Measurements from ENCODE around the gene SLC29A2. TPM values are rescaled to one million over a fixed set of nuclear protein-coding genes. Genes with fewer than 3 reads are reported as not detected.

SLC29A2 gene
- total RNA-seq, 1 experiment from 2014 or later: 30.2 TPM

DNA sequence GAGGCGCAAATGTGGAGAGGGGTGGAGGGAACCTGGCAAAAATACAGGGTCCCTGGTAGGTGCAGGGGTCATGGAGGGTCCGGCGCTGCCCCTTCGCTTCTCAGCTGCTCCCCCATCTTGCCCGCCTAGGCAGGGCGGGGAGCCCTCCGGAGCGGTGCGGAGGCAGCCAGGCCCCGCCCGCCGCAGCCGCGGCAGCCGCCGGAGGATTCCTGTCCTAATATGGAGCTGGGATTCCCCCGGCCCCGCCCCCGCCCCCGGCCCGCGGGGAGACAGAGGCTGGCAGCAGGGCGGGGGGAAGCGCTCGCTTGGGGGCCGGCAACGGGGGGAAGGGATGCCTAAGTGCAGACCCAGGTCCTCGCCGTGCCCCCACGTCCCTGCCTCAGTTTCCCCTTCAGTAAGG, 48.3 kb upstream of the SLC29A2 start:
- POLR2A ChIA-PET: interaction anchor here (1.0 kb wide), 1 partner anchor 11 kb away, joined by 3 read pairs; no protein-coding TSS in a partner anchor
- H3K4me3 Mint-ChIP-seq: peak overlapping the region; percentile 68
- H3K36me3 Mint-ChIP-seq: no peaks in the 10 kb centered on the region
- H3K9me3 Mint-ChIP-seq: no peaks in the 10 kb centered on the region
- peak; percentile 82 for DNase-seq (ENCODE audit: low spot score)
- peaks cover 34% of the 10 kb centered on the region for H3K4me1 Mint-ChIP-seq
- peak; percentile 61 for ATAC-seq
- H3K27me3 Mint-ChIP-seq (ENCODE audit: low read depth): peaks cover 68% of the 10 kb centered on the region
- no peak overlapping the region for H3K27ac Mint-ChIP-seq
- peak; percentile 39 for TF ChIP-seq SP1 (CRISPR knock-in tag; conservative IDR thresholded peaks at IDR 0.05)
- TF ChIP-seq ZNF396 (CRISPR knock-in tag; IDR thresholded peaks at IDR 0.05; ENCODE audit: borderline replicate concordance): no peak
- TF ChIP-seq, protein P1, sequence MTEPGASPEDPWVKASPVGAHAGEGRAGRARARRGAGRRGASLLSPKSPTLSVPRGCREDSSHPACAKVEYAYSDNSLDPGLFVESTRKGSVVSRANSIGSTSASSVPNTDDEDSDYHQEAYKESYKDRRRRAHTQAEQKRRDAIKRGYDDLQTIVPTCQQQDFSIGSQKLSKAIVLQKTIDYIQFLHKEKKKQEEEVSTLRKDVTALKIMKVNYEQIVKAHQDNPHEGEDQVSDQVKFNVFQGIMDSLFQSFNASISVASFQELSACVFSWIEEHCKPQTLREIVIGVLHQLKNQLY (CRISPR knock-in tag; IDR thresholded peaks at IDR 0.05): no peak
- no peak for TF ChIP-seq ETV6 (CRISPR knock-in tag; IDR thresholded peaks at IDR 0.05)
- CTCF ChIA-PET: interaction anchor here (0.6 to 5.2 kb wide), 14 partner anchors 8 to 258 kb away, joined by 3 to 56 read pairs (median 5); partner anchors contain the start of genes DPP3, MRPL11, PELI3 and RBM4B

DNA sequence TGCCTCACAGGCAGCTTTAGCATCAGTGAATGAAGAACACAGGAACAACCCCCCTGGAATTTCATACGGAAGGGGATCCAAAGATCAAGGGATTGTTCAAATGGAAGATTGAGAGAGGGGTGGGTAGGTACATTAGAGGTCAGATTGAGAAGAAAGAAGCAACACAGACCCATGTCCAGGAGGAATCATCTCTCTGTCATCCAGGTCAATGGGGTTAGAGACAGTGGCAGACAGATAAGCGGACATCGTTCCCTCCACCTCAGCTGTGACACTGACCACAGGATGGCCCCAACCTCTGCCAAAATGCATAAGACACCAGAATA, 47.4 kb upstream of the SLC29A2 start:
- peaks cover 43% of the 10 kb centered on the region for H3K4me1 Mint-ChIP-seq
- peaks cover 59% of the 10 kb centered on the region for H3K27me3 Mint-ChIP-seq (ENCODE audit: low read depth)
- H3K4me3 Mint-ChIP-seq: peak overlapping the region; percentile 26; the same call in 1 of the 2 replicates
- no peak overlapping the region for H3K27ac Mint-ChIP-seq
- H3K9me3 Mint-ChIP-seq: no peaks in the 10 kb centered on the region
- ChIA-PET POLR2A (no interaction called here), CTCF (interaction anchor here (0.6 to 5.2 kb wide), 8 partner anchors 10 to 259 kb away, joined by 5 to 56 read pairs (median 25); partner anchors contain the start of genes DPP3, MRPL11 and RBM4B)
- ATAC-seq: no peak
- TF ChIP-seq OVOL2 (CRISPR knock-in tag; IDR thresholded peaks at IDR 0.05; ENCODE audit: borderline replicate concordance) (no peak), ETV6 (CRISPR knock-in tag; IDR thresholded peaks at IDR 0.05) (no peak), KAT7 (CRISPR knock-in tag; IDR thresholded peaks at IDR 0.05; ENCODE audit: borderline replicate concordance) (no peak)
- no peaks in the 10 kb centered on the region for H3K36me3 Mint-ChIP-seq
- DNase-seq (ENCODE audit: low spot score): no peak

DNA sequence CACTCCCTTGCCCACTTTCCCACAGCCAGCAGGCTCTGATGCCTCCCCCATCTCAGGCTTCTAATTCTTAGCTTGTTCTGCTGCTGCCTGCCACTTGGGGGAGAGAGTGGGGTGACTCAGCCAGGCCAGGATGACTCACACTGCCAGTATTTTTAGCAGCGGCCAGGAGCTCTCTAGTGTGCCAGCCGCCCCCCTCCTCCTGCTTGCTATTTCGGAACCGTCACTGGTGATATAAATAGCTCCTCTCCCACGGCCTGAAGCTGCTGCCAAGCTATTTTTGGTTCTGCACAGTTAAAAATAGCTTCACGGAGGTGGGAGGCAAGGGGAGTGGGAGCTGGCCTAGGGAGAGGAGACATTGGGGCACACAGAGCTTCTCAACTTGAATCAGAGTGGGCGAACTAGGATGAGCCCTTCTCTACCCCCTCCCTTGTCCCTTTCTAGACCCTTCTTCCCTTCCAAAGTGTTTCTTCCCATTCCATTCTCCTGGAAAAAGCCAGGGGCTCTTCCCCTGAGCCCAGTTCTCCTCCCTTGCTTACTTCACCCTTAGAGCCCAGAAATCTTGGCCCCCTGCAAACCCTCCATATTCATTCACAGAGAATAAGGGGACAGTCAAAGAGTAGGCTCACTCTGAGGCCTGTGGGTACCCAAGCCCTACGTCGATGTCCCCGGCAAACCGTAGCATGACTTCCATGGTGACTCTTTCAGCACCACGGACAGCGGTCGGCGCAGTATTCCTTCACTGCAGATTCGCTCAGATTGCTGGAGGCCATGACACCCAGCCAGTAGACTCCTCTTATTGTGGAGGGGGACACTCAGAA, 46.8 kb upstream of the SLC29A2 start:
- ChIA-PET CTCF (interaction anchor here (0.6 to 5.2 kb wide), 27 partner anchors 9 to 423 kb away, joined by 3 to 56 read pairs (median 6); partner anchors contain the start of genes CD248, DPP3, MRPL11 and PELI3), POLR2A (interaction anchor here (0.6 to 1.1 kb wide), 4 partner anchors 9 to 134 kb away, joined by 3 to 14 read pairs (median 8); partner anchors contain the start of gene DPP3)
- Mint-ChIP-seq H3K27me3 (ENCODE audit: low read depth) (peaks cover 53% of the 10 kb centered on the region), H3K4me1 (peaks cover 49% of the 10 kb centered on the region), H3K27ac (peak overlapping the region; percentile 33; the same call in 1 of the 2 replicates), H3K4me3 (peak overlapping the region; percentile 26; the same call in 1 of the 2 replicates), H3K36me3 (no peaks in the 10 kb centered on the region), H3K9me3 (no peaks in the 10 kb centered on the region)
- peak; percentile 92 for DNase-seq (ENCODE audit: low spot score)
- peak; percentile 53 for ATAC-seq
- TF ChIP-seq ESRRA (CRISPR knock-in tag; IDR thresholded peaks at IDR 0.05; ENCODE audit: borderline replicate concordance) (peak; percentile 83; the same call in 1 of the 2 replicates), CBFB (CRISPR knock-in tag; IDR thresholded peaks at IDR 0.05; ENCODE audit: low read depth) (no peak), RELA (CRISPR knock-in tag; IDR thresholded peaks at IDR 0.05; ENCODE audit: borderline replicate concordance) (0 out of 2 replicates have a peak, but pooled peaks have one; percentile 61), ZNF317 (CRISPR knock-in tag; IDR thresholded peaks at IDR 0.05; ENCODE audit: borderline replicate concordance, low read depth) (peak; percentile 28; the same call in 1 of the 2 replicates), FOXP1 (CRISPR knock-in tag; IDR thresholded peaks at IDR 0.05; ENCODE audit: borderline replicate concordance) (peak; percentile 54; the same call in 1 of the 2 replicates), ZNF219 (CRISPR knock-in tag; IDR thresholded peaks at IDR 0.05; ENCODE audit: borderline replicate concordance) (peak; percentile 80), TEAD1 (CRISPR knock-in tag; IDR thresholded peaks at IDR 0.05) (peak; percentile 93), SP1 (CRISPR knock-in tag; conservative IDR thresholded peaks at IDR 0.05) (0 out of 2 replicates have a peak, but pooled peaks have one; percentile 28), JUN (CRISPR knock-in tag; IDR thresholded peaks at IDR 0.05) (peak; percentile 84; the same call in 1 of the 2 replicates), ELF4 (CRISPR knock-in tag; IDR thresholded peaks at IDR 0.05; ENCODE audit: low read depth) (peak; percentile 67; the same call in 1 of the 2 replicates), ZNF423 (CRISPR knock-in tag; IDR thresholded peaks at IDR 0.05) (no peak), ETV6 (CRISPR knock-in tag; IDR thresholded peaks at IDR 0.05) (peak; percentile 90), ZNF232 (CRISPR knock-in tag; IDR thresholded peaks at IDR 0.05) (peak; percentile 97)
- TF ChIP-seq, protein P2, sequence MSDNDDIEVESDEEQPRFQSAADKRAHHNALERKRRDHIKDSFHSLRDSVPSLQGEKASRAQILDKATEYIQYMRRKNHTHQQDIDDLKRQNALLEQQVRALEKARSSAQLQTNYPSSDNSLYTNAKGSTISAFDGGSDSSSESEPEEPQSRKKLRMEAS (CRISPR knock-in tag; IDR thresholded peaks at IDR 0.05): peak; percentile 15; the same call in 1 of the 2 replicates
- TF ChIP-seq, protein P3, sequence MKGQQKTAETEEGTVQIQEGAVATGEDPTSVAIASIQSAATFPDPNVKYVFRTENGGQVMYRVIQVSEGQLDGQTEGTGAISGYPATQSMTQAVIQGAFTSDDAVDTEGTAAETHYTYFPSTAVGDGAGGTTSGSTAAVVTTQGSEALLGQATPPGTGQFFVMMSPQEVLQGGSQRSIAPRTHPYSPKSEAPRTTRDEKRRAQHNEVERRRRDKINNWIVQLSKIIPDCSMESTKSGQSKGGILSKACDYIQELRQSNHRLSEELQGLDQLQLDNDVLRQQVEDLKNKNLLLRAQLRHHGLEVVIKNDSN (CRISPR knock-in tag; IDR thresholded peaks at IDR 0.05): peak; percentile 71
- TF ChIP-seq, protein P1 (CRISPR knock-in tag; IDR thresholded peaks at IDR 0.05): peak; percentile 76; the same call in 1 of the 2 replicates
- TF ChIP-seq, protein P4, sequence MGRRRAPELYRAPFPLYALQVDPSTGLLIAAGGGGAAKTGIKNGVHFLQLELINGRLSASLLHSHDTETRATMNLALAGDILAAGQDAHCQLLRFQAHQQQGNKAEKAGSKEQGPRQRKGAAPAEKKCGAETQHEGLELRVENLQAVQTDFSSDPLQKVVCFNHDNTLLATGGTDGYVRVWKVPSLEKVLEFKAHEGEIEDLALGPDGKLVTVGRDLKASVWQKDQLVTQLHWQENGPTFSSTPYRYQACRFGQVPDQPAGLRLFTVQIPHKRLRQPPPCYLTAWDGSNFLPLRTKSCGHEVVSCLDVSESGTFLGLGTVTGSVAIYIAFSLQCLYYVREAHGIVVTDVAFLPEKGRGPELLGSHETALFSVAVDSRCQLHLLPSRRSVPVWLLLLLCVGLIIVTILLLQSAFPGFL (CRISPR knock-in tag; IDR thresholded peaks at IDR 0.05; ENCODE audit: borderline replicate concordance): peak; percentile 87; the same call in 1 of the 2 replicates
- TF ChIP-seq, protein P5, sequence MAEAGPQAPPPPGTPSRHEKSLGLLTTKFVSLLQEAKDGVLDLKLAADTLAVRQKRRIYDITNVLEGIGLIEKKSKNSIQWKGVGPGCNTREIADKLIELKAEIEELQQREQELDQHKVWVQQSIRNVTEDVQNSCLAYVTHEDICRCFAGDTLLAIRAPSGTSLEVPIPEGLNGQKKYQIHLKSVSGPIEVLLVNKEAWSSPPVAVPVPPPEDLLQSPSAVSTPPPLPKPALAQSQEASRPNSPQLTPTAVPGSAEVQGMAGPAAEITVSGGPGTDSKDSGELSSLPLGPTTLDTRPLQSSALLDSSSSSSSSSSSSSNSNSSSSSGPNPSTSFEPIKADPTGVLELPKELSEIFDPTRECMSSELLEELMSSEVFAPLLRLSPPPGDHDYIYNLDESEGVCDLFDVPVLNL (CRISPR knock-in tag; IDR thresholded peaks at IDR 0.05; ENCODE audit: borderline replicate concordance, low read depth): peak; percentile 14; the same call in 1 of the 2 replicates

All from WTC11 (cell line).